HG02798 (cell line): Measurements from ENCODE around the gene PDYN.

Experiments used
- ATAC-seq: cut with Tn5 transposase; IDR thresholded peaks from one replicate; pipeline ENCODE4 v1.9.1; 2021; ENCODE audit warnings: mild to moderate bottlenecking; ENCODE audit not compliant: unreplicated experiment, poor library complexity

Gene PDYN

GRCh38 chr20:1995531-1996310 is 1.9 kb upstream of the PDYN start:
- no peak for ATAC-seq

GRCh38 chr20:1994627-1995026 is 769 bp upstream of the PDYN start:
- no peak for ATAC-seq

- no peak for ATAC-seq
Measured at GRCh38 chr20:1992359-1993110, 1.3 kb downstream of the PDYN start.

GRCh38 chr20:1987826-1988225 is 6.0 kb downstream of the PDYN start:
- no peak for ATAC-seq

- no peak for ATAC-seq
Measured at GRCh38 chr20:1983301-1983700, 10.6 kb downstream of the PDYN start.

GRCh38 chr20:1982686-1983085 is 11.2 kb downstream of the PDYN start:
- no peak for ATAC-seq

- ATAC-seq, result no peak
Measured at GRCh38 chr20:1979106-1979778, 14.6 kb downstream of the PDYN start.

- no peak for ATAC-seq
Measured at GRCh38 chr20:1975291-1975690, 18.6 kb downstream of the PDYN start.

GRCh38 chr20:1973601-1974440 is 20.0 kb downstream of the PDYN start:
- ATAC-seq, result no peak

- no peak for ATAC-seq
Measured at GRCh38 chr20:1971893-1972586, 21.8 kb downstream of the PDYN start.

- no peak for ATAC-seq
Measured at GRCh38 chr20:1968964-1969363, 24.9 kb downstream of the PDYN start.

- ATAC-seq, result peak; percentile 66
Measured at GRCh38 chr20:1965520-1966351, 28.1 kb downstream of the PDYN start.

GRCh38 chr20:1964659-1965405 is 29.0 kb downstream of the PDYN start:
- ATAC-seq, result no peak

GRCh38 chr20:1964061-1964460 is 29.8 kb downstream of the PDYN start:
- ATAC-seq, result no peak

GRCh38 chr20:1961374-1961773 is 32.5 kb downstream of the PDYN start:
- ATAC-seq, result no peak

- ATAC-seq, result no peak
Measured at GRCh38 chr20:1959156-1959555, 34.7 kb downstream of the PDYN start.

- no peak for ATAC-seq
Measured at GRCh38 chr20:1958426-1958825, 35.4 kb downstream of the PDYN start.

GRCh38 chr20:1955217-1955616 is 38.6 kb downstream of the PDYN start:
- ATAC-seq, result no peak
